Panc1 (cell line): ENCODE data around the gene CRADD.

Source experiments
- CTCF ChIP-seq: fragments of 450-650 bp; IDR thresholded peaks from 2 replicates; pipeline ENCODE4 v1.5.1; 2017; ENCODE audit warnings: mild to moderate bottlenecking
- POLR2AphosphoS5 ChIP-seq: IDR thresholded peaks from 2 replicates; pipeline ENCODE4 v1.6.1; 2012; ENCODE audit warnings: mild to moderate bottlenecking, low read depth, low read length, moderate library complexity
- REST ChIP-seq, 2 experiments: IDR thresholded peaks; 2 replicates each; pipeline ENCODE4 v1.6.1; 2011 to 2012; ENCODE audit warnings: low read depth in 2 of 2, control low read depth in 1 of 2, low read length in 1 of 2, mild to moderate bottlenecking in 1 of 2, moderate library complexity in 1 of 2; ENCODE audit not compliant: insufficient read depth in 1 of 2
- TCF7L2 ChIP-seq: IDR thresholded peaks from 2 replicates; pipeline ENCODE4 v1.6.1; 2011; ENCODE audit warnings: mild to moderate bottlenecking, low read depth, low read length, inconsistent platforms

- no peak for TF ChIP-seq CTCF
- TF ChIP-seq POLR2AphosphoS5, result no peak
- no peak for TF ChIP-seq TCF7L2
- no peak for TF ChIP-seq REST (IDR thresholded peaks at IDR 0.05; ENCODE audit: insufficient read depth in 1 of 2, low read depth in 2 of 2, low read length in 1 of 2)
Measured at GRCh38 chr12:93748672-93749383, 71.7 kb downstream of the CRADD start.
